ENCODE measurements around the gene TMEM245. TPM values are rescaled to one million over a fixed set of nuclear protein-coding genes. Genes with fewer than 3 reads are reported as not detected.

The TMEM245 gene
- total RNA-seq, 1 experiment from 2014 or later = 54.0 TPM

DNA sequence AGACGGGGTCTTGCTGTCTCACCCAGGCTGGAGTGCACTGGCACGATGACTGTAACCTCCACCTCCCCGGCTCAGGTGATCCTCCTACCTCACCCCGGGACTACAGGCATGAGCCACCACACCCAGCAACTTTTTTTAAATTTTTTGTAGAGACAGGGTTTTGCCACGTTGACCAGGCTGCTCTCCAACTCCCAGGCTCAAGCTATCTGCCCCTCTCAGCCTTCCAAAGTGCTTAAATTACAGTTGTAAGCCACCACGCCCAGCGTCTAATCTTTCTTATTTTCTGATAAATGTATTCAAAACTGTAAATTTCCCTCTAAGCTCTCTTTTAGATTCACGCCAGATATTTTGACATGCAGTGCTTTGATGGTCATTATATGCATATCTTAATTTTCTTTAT is 37.0 kb upstream of the TMEM245 start:
- Histone ChIP-seq H3K4me3 (ENCODE audit: low read depth in 2 of 2, low read length in 2 of 2) (no peak overlapping the region), H3K4me1 (ENCODE audit: control insufficient read depth, insufficient read depth, low read length) (no peaks in the 10 kb centered on the region), H3K9me3 (ENCODE audit: control insufficient read depth, insufficient read depth, low read depth, low read length) (no peaks in the 10 kb centered on the region), H3K36me3 (ENCODE audit: control insufficient read depth, insufficient read depth, low read length) (no peaks in the 10 kb centered on the region), H3K27me3 (ENCODE audit: control insufficient read depth, insufficient read depth, low read length) (no peaks in the 10 kb centered on the region), H3K27ac (ENCODE audit: low read length) (no peak overlapping the region)
- DNase-seq (ENCODE audit: low read depth, low spot score) = no peak
- ATAC-seq = no peak
- TF ChIP-seq POLR2AphosphoS5 (IDR thresholded peaks at IDR 0.05; ENCODE audit: low read depth, low read length) (no peak), TCF7L2 (IDR thresholded peaks at IDR 0.05; ENCODE audit: low read depth, low read length) (no peak), SIN3A (IDR thresholded peaks at IDR 0.05; ENCODE audit: borderline replicate concordance, insufficient read depth, low read depth, low read length) (no peak)
- TF ChIP-seq, protein P1, sequence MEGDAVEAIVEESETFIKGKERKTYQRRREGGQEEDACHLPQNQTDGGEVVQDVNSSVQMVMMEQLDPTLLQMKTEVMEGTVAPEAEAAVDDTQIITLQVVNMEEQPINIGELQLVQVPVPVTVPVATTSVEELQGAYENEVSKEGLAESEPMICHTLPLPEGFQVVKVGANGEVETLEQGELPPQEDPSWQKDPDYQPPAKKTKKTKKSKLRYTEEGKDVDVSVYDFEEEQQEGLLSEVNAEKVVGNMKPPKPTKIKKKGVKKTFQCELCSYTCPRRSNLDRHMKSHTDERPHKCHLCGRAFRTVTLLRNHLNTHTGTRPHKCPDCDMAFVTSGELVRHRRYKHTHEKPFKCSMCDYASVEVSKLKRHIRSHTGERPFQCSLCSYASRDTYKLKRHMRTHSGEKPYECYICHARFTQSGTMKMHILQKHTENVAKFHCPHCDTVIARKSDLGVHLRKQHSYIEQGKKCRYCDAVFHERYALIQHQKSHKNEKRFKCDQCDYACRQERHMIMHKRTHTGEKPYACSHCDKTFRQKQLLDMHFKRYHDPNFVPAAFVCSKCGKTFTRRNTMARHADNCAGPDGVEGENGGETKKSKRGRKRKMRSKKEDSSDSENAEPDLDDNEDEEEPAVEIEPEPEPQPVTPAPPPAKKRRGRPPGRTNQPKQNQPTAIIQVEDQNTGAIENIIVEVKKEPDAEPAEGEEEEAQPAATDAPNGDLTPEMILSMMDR (IDR thresholded peaks at IDR 0.05) = no peak
- TF ChIP-seq, protein P2, sequence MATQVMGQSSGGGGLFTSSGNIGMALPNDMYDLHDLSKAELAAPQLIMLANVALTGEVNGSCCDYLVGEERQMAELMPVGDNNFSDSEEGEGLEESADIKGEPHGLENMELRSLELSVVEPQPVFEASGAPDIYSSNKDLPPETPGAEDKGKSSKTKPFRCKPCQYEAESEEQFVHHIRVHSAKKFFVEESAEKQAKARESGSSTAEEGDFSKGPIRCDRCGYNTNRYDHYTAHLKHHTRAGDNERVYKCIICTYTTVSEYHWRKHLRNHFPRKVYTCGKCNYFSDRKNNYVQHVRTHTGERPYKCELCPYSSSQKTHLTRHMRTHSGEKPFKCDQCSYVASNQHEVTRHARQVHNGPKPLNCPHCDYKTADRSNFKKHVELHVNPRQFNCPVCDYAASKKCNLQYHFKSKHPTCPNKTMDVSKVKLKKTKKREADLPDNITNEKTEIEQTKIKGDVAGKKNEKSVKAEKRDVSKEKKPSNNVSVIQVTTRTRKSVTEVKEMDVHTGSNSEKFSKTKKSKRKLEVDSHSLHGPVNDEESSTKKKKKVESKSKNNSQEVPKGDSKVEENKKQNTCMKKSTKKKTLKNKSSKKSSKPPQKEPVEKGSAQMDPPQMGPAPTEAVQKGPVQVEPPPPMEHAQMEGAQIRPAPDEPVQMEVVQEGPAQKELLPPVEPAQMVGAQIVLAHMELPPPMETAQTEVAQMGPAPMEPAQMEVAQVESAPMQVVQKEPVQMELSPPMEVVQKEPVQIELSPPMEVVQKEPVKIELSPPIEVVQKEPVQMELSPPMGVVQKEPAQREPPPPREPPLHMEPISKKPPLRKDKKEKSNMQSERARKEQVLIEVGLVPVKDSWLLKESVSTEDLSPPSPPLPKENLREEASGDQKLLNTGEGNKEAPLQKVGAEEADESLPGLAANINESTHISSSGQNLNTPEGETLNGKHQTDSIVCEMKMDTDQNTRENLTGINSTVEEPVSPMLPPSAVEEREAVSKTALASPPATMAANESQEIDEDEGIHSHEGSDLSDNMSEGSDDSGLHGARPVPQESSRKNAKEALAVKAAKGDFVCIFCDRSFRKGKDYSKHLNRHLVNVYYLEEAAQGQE (IDR thresholded peaks at IDR 0.05; ENCODE audit: insufficient read depth in 1 of 2, low read depth in 2 of 2, low read length in 1 of 2) = no peak
- CTCF ChIA-PET = interaction anchor here (0.7 kb wide), 1 partner anchor 30 kb away, joined by 8 read pairs; no protein-coding TSS in a partner anchor
- intact Hi-C loops (cut with micrococcal nuclease; ENCODE audit: unreplicated experiment) (no loop called here), in situ Hi-C loops (cut with HindIII; ENCODE audit: low pct_unique_long_range_greater_than_20kb, low sequenced_read_pairs) (no loop called here)
- POLR2A ChIA-PET = interaction anchor here (0.7 kb wide), 1 partner anchor 1400 kb away, joined by 4 read pairs; no protein-coding TSS in a partner anchor
- no TSS peak for BruUV-seq (replicated peaks)

GRCh38 chr9:109150925-109151545 is 31.3 kb upstream of the TMEM245 start:
- H3K4me3 ChIP-seq (ENCODE audit: low read depth in 2 of 2, low read length in 2 of 2) = no peak overlapping the region
- no peak for TF ChIP-seq POLR2AphosphoS5 (IDR thresholded peaks at IDR 0.05; ENCODE audit: low read depth, low read length)
- TF ChIP-seq, protein P1 (IDR thresholded peaks at IDR 0.05) = no peak
- no peak for TF ChIP-seq SIN3A (IDR thresholded peaks at IDR 0.05; ENCODE audit: borderline replicate concordance, insufficient read depth, low read depth, low read length)
- TF ChIP-seq, protein P2 (IDR thresholded peaks at IDR 0.05; ENCODE audit: insufficient read depth in 1 of 2, low read depth in 2 of 2, low read length in 1 of 2) = no peak
- TF ChIP-seq TCF7L2 (IDR thresholded peaks at IDR 0.05; ENCODE audit: low read depth, low read length) = no peak
- H3K27me3 ChIP-seq (ENCODE audit: control insufficient read depth, insufficient read depth, low read length) = no peaks in the 10 kb centered on the region
- in situ Hi-C loops (cut with HindIII; ENCODE audit: low pct_unique_long_range_greater_than_20kb, low sequenced_read_pairs) = no loop called here
- ATAC-seq = no peak
- H3K9me3 ChIP-seq (ENCODE audit: control insufficient read depth, insufficient read depth, low read depth, low read length) = no peaks in the 10 kb centered on the region
- ChIA-PET POLR2A (no interaction called here), CTCF (no interaction called here)
- H3K27ac ChIP-seq (ENCODE audit: low read length) = no peak overlapping the region
- no peaks in the 10 kb centered on the region for H3K4me1 ChIP-seq (ENCODE audit: control insufficient read depth, insufficient read depth, low read length)
- DNase-seq (ENCODE audit: low read depth, low spot score) = no peak
- no peaks in the 10 kb centered on the region for H3K36me3 ChIP-seq (ENCODE audit: control insufficient read depth, insufficient read depth, low read length)
- intact Hi-C loops (cut with micrococcal nuclease; ENCODE audit: unreplicated experiment) = no loop called here
- no TSS peak for BruUV-seq (replicated peaks)

Measured in Panc1 (cell line).